ENCODE results near the gene CDC42BPA. TPM values are rescaled to one million over a fixed set of nuclear protein-coding genes. Genes with fewer than 3 reads are reported as not detected.

Gene CDC42BPA
- total RNA-seq, 1 donor from 2014 or later: 61.6 TPM

GRCh38 chr1:227323171-227323966 is 5.1 kb upstream of the CDC42BPA start:
- no peak overlapping the region for H3K27ac Mint-ChIP-seq (ENCODE audit: unreplicated experiment)
- peaks cover 6% of the 10 kb centered on the region for H3K4me1 Mint-ChIP-seq (ENCODE audit: low read depth)
- H3K4me3 Mint-ChIP-seq (ENCODE audit: unreplicated experiment): no peak overlapping the region
- DNase-seq (ENCODE audit: low spot score): no peak
- no peak for TF ChIP-seq CTCF (IDR thresholded peaks at IDR 0.05)
- H3K36me3 Mint-ChIP-seq (ENCODE audit: low read depth): no peaks in the 10 kb centered on the region
- peaks cover 8% of the 10 kb centered on the region for H3K9me3 Mint-ChIP-seq (ENCODE audit: low read depth)
- no peaks in the 10 kb centered on the region for H3K27me3 Mint-ChIP-seq (ENCODE audit: low read depth)

GRCh38 chr1:227322376-227322775 is 4.1 kb upstream of the CDC42BPA start:
- no peak for DNase-seq (ENCODE audit: low spot score)
- Mint-ChIP-seq H3K4me1 (ENCODE audit: low read depth) (peaks cover 6% of the 10 kb centered on the region), H3K4me3 (ENCODE audit: unreplicated experiment) (no peak overlapping the region), H3K27me3 (ENCODE audit: low read depth) (no peaks in the 10 kb centered on the region), H3K27ac (ENCODE audit: unreplicated experiment) (no peak overlapping the region), H3K36me3 (ENCODE audit: low read depth) (no peaks in the 10 kb centered on the region), H3K9me3 (ENCODE audit: low read depth) (peaks cover 8% of the 10 kb centered on the region)
- TF ChIP-seq CTCF (IDR thresholded peaks at IDR 0.05): no peak

GRCh38 chr1:227321035-227321434 is 2.7 kb upstream of the CDC42BPA start:
- Mint-ChIP-seq H3K27me3 (ENCODE audit: low read depth) (no peaks in the 10 kb centered on the region), H3K27ac (ENCODE audit: unreplicated experiment) (no peak overlapping the region), H3K4me3 (ENCODE audit: unreplicated experiment) (no peak overlapping the region), H3K9me3 (ENCODE audit: low read depth) (peaks cover 8% of the 10 kb centered on the region), H3K36me3 (ENCODE audit: low read depth) (no peaks in the 10 kb centered on the region), H3K4me1 (ENCODE audit: low read depth) (peaks cover 6% of the 10 kb centered on the region)
- no peak for DNase-seq (ENCODE audit: low spot score)
- no peak for TF ChIP-seq CTCF (IDR thresholded peaks at IDR 0.05)

GRCh38 chr1:227320476-227320875 is 2.2 kb upstream of the CDC42BPA start:
- Mint-ChIP-seq H3K4me3 (ENCODE audit: unreplicated experiment) (no peak overlapping the region), H3K9me3 (ENCODE audit: low read depth) (peaks cover 8% of the 10 kb centered on the region), H3K27me3 (ENCODE audit: low read depth) (no peaks in the 10 kb centered on the region)

More at GRCh38 chr1:227320476-227320875, 2.2 kb upstream of the CDC42BPA start:
- no peak for TF ChIP-seq CTCF (IDR thresholded peaks at IDR 0.05)
- no peak overlapping the region for H3K27ac Mint-ChIP-seq (ENCODE audit: unreplicated experiment)
- peaks cover 6% of the 10 kb centered on the region for H3K4me1 Mint-ChIP-seq (ENCODE audit: low read depth)
- DNase-seq (ENCODE audit: low spot score): no peak
- H3K36me3 Mint-ChIP-seq (ENCODE audit: low read depth): no peaks in the 10 kb centered on the region

Data from chondrocyte (in vitro differentiated cells).